HG03571 (cell line): ENCODE measurements around the gene UCP3.

Experiments used
- ATAC-seq: cut with Tn5 transposase; IDR thresholded peaks from one replicate; pipeline ENCODE4 v1.9.1; 2021; ENCODE audit not compliant: unreplicated experiment

Gene UCP3

DNA sequence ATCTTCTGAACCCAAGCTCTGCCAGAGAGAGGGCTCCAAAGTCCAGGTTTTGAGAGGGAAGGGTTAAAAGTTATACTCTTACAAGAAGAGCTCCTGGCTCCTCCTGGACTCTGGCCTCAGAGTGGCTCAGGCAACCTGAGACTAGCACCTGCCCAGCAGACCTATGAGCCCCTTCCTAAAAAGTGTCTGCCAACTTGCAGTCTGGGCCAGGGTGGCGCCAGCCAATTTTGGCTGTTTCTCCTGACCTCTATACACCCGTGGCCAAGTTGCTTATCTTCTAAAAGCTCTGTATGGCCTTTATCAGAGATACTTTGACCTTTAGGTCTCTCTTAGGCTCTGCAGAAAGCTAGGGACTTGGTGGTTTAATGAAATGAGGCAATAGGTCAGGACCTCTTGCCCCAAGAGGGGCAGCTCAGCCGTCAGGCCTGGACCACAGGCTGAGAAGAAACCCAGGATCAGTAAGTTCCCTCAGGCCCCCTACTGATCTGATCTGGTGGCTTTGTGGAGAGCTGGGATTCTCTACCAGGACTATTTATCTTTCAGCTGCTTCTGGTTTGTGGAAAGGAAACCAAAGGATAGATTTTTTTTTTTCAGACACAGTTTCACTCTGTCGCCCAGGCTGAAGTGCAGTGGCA, 10.3 kb upstream of the UCP3 start:
- no peak for ATAC-seq

DNA sequence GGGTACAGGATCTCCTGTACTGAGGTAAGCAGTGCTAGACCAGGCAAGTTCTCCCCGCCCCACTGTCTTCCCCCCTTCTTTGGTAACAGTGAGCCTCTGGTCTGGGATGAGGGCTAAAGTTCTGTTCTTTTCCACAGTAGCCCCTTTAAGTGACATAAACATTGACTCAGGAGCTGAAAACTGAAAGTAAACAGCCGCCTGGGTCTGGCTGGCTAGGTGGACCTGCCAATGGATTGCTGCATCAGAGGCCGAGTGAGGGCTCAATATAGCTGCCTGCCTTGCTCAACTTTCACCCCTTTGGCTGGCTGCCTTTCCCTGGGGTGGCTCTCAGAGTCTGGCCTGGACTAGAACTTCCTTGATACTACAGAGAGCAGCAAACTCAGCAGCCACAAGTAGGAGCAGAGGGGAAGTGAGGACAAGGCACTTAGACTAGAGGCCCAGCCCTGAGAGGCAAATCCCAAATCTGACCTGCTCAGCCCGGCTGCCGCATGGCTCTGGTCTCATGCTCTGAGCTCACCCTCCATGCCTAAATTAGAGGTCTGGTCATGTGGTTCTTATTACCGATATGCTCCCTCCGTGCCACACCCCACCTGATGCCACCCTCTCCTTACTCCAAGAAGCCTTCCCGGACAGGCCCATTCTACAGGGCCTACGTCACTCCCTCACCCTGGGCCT, 9.6 kb upstream of the UCP3 start:
- no peak for ATAC-seq

DNA sequence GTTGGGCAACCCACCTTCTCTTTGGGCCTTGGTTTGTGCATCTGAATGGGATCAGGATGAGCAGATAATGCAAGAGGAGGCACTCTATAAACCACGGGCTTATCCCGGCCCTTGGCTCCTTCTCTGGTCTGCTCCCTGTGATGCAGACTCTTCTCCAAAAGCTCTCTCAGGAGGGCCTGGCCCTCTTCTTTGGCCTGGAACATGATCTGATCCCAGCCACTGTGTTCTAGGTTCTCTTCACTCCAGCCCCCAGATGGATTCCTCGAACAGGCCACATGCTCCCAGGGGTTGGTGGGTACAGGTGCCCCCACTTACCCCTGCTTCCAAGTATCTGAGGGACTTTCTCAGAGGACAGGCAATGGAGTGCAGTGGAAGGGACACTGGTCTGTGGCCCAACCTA, 8.7 kb upstream of the UCP3 start:
- ATAC-seq, result no peak

DNA sequence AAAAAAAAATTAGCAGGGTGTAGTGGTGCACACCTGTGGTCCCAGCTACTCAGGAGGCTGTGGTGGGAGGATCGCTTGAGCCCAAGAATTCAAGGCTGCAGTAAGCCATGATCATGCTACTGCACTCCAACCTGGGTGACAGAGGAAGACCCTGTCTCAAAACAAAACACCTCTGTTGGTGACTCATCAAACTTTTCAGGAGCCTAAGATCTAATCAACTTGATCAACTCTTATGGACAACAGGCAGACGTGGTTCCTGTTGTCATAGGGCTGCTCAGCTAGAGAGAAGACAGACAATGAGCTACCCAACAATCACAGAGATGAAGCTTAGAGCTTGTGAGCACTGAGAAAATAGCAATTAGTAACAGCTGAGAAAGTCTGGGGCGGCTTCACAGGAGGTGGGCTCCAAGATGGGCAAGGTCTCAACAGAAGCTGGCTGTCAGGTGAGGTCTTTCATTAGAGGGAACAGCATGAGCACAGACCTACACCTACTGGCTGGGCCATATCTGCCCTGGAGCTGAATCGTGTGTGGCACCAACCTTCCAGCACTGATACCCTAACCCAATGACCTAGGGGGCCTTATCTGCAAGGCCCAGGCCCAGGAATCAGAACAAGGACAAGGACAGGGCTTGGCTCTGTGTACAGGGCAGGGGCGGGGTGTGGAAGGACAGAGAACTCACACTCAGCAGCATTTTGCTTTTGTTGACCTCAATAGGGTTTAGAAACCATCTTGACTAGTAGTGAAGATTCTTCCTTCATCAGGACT, 7.2 kb upstream of the UCP3 start:
- no peak for ATAC-seq

DNA sequence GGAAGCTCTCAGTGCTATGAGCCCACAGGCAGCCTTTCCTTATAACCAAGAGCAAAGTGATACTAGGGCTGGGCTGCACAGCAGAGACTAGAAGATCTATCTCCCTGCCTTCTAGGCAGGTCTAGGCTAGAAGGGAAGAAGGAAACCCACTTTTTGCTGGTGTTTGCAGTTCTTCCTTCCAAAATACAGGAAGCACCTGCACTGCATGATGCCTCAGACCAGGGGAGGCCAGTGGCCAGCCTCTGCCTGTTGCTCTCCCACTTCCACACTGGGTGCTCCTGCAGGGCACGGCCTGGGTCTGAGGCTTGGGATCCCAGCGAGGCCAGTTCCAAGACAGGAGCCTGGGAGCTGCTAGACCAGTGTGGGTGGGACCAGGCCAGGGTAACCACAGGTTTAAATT, 6.0 kb upstream of the UCP3 start:
- no peak for ATAC-seq

- ATAC-seq, result no peak
These were observed 4.3 kb upstream of the UCP3 start for GRCh38 chr11:74013141-74013540.

DNA sequence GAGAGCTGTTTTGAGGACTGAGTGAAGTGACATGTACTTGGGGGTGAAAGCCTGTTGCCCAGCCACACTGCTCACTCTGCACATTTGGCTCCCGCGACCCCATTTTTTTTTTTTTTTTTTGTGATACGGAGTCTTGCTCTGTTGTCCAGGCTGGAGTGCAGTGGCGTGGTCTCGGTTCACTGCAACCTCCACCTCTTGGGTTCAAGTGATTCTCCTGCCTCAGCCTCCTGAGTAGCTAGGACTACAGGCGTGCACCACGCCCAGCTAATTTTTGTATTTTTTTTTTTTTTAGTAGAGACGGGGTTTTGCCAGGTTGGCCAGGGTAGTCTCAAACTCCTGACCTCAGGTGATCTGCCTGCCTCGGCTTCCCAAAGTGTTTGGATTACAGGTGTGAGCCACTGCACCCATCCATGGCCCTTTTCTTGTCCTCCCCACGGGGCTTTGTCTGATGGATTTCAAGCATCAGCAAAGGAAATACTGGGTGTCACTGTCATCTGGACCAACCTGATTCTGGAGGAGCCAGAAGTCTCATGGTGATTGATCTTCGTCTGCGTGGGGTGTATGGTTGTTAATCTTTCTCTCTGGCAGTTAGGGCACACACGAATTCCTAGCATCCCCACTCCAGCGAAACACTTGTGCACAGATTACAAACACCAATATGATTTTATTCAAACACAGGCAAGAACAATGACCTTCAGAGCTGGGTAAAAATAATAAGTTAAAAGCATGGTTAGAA, 3.4 kb upstream of the UCP3 start:
- ATAC-seq, result no peak

DNA sequence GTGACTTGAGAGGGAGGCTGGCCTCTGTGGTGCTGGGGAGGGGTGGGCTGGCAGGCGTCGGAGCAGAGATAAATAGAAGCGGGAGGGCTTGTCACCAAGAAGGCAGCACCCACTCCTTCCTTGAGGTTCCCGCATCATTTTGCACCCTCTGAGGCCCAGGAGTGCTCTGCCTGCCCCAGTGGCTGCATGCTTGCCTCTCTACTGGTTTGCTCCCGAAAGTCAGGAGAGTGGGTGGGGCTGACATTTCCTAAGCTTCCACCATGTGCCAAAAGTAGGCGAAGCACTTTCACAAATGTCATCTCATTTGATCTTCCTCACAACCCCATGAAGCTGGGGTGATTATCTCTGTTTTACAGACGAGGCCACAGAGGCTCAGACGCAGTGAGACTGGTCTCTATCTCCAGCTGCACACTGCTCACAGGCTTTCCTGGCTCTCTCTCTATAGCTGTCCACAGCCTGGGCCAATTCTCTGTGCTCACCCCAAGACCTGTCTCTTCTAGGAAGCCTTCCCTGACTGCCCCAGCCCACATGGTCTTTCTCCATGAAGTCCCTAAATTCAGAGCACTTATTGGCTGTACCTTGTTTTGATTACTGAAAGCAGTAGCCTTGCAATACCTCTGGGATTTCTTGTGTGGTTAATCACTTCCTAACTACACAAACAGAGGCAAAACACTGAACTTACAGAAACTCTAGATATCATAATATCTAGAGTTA, 2.6 kb upstream of the UCP3 start:
- ATAC-seq, result peak; percentile 82

- ATAC-seq, result no peak
These were observed 1.7 kb upstream of the UCP3 start for GRCh38 chr11:74010306-74011300.

DNA sequence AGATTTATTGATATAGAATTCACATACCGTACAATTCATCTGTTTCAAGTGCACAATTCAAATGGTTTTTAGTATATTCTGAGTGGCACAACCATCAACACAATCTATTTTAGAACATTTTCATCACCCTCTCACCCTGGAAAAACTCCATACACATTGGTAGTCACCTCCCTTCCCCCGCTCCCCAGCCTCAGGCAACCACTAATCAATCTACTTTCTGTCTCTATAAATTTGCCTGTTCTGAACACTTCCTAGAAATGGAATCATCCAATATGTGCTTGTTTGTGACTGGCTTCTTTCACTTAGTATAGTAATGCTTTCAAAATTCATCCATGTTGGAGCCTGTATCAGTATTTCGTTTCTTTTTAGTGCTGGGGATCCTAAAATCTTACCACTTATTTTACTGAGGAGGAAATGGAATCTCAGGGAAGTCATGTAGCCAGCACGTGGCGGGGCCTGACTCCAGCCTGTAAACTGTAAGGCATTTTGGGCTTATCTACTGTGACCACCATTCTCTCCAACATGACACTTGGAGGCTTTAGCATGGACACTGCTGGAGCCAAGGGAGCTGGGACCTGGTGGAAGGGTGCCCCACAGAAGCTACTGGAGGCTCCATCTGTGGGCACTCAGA, 905 bp upstream of the UCP3 start:
- no peak for ATAC-seq

- no peak for ATAC-seq
These were observed 304 bp upstream of the UCP3 start for GRCh38 chr11:74009230-74009547.

- no peak for ATAC-seq
These were observed 1.1 kb downstream of the UCP3 start for GRCh38 chr11:74007691-74008372.

GRCh38 chr11:74006743-74007304, 2.1 kb downstream of the UCP3 start:
- ATAC-seq, result no peak

- no peak for ATAC-seq
These were observed 3.0 kb downstream of the UCP3 start for GRCh38 chr11:74005721-74006517.

- no peak for ATAC-seq
These were observed 3.9 kb downstream of the UCP3 start for GRCh38 chr11:74004759-74005615.

- no peak for ATAC-seq
These were observed 4.7 kb downstream of the UCP3 start for GRCh38 chr11:74004046-74004695.
